SIG-M5 treated with dmso at 0.1 percent for 504 hours (cell line): Measurements from ENCODE around the gene DRD3.

ENCODE experiments used
- DNase-seq: peaks from one replicate; lab custom pipeline; 2025; ENCODE audit not compliant: unreplicated experiment; lab: John Stamatoyannopoulos, UW

Gene DRD3

DNA sequence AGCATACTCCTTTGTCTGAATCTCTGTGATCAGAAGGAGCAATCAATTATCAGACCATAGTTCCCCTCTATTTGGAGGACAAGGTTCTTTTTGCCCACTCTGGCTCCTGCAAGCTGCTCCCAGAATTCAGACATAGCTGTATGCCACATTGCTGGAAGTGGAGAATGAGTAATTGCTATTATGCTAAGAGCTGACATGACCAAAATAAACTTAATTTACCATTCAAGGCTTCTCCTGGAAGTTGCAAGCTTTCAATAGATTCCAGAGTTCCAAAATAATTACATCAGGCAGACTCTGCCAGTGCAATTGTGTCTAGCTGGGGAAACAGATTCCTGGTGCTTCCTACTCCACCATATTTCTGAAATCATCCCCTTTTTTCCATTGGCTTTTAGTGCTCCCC, 7.6 kb upstream of the DRD3 start:
- no peak for DNase-seq

DNA sequence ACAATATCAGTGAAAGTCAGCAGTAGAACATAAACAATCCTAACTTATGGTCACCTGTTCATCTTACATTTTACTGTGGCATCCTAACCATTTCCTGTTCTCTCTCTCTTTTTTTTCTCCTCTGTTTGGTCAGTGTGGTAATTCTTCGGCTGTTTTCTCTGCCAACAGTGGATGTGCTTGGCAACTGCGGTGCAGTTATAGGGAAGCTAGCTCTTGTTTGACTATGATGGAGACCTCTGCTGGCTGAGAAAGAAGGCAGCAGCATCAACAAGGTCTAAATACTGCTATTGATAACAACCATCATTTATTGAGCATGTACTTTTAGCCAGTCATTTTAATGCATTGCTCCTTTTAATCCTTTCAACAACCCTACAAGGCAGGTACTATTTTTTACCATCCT, 723 bp upstream of the DRD3 start:
- peak; percentile 54 for DNase-seq

DNA sequence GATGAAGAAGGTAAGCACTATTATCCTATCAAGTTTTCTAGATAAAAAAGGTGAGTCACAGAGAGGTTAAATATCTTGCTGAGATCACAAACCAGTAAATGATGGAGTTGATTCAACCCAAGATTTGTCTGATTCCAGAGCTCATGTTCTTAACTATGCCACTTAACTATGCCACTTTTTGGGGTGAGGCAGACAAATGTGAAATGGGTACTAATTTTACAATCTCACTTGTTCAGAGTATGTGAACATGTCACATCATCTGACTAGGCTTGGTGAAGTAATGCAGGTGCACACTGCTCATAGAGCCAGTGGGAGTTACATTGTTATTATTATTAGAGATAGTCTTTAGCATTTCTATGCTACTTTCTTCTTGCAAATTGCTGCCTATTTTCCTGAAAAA, 2.0 kb downstream of the DRD3 start:
- DNase-seq = no peak

DNA sequence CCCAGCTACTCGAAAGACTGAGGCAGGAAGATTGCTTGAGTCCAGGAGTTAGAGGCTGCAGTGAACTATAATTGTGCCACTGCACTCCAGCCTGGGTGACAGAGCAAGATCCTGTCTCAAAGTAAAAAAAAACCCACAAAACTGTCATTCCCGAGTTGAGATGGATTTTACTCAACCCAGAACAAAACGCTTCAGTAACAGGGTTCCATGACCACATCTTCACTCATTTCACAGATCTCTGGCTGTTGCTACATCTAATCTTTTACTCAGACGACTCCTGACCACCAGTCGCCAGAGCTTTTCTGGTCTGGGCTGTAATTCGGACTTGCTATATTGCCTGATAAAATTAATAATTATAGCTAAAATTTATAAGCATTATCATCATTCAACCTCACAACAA, 2.4 kb downstream of the DRD3 start:
- no peak for DNase-seq

DNA sequence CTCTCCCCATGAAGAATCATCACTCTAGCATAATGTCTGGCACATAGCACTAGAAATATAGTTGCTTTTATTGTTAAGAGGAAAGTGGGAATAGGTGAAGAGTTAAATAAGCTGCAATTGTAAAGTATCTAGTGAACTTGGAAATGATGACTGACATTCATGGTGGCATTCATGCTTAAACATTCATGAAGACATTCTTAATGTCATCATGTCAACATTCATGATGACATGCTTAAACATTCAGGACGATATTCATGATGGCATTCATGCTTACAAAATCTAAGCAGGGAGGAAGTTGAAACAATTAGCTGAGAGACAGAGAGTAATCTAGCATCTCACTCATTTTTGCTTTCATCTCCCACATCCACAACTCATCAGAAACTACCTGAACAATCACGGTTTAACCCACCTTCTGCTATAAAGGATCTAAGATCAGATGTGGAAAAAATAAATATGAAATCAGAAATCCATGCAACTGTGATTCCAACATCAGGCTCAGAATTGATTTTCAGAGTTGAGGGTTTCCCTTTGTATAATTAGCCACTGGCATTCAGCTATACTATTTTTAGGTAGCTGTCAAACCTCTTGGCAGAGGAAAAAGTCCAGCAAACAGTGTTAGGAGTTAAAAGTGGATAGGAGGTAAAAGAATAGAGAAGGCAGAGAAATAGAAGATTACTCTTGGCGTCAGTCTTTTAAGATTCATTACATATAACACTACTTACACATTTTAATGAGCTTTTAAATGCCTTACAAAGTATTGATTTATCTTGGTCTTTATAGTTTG, 3.5 kb downstream of the DRD3 start:
- DNase-seq = no peak

DNA sequence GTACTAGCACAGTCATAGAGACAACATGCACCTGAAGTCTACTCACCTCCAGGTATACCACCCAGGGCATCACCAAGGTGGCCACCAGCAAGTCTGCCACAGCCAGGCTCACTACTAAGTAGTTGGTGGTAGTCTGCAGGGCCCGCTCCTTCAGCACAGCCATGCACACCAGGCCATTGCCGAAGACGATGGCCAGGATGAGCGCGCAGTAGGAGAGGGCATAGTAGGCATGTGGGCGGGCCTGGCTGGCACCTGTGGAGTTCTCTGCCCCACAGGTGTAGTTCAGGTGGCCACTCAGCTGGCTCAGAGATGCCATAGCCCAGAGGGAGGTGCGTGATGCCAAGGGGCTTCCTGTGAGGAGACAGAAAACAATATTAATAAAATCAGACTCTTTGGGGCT, 7.2 kb downstream of the DRD3 start:
- DNase-seq = no peak

DNA sequence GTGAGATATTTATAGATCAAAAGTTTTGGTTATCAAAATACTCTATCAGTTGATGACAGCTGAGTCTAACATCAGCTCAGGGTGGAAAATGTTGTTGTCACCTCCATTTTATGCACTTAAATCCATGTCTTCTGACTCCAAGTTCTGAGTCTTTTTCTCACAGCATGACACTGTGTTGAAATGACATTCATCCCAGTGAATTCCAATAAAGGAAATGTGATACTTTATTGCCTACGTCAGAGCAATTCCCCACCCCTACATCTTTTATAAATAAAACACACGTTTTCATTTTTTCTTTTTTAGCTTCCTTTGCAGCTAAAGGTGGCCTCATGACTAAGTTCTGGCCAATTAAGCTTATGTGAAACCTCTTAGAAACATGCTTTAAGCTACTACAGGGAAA, 10.7 kb downstream of the DRD3 start:
- DNase-seq = no peak

DNA sequence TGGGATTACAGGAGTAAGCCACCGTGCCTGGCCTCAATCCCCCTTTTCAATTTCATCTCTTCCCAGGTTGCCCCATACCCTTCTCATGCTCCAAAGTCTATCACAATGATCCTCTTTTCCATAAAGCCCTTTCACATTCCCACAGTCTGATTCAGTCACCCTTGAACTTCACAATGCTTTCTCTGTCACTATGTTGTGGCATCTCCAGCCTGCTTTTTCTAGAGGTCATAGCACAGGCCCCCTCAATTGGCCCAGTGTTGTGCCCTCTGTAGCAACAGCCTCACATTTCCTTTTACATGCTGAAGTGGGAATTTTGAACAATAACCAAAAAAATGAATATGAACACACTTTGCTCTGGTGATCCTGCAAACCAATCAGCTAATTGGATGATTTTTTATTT, 21.5 kb downstream of the DRD3 start:
- no peak for DNase-seq

DNA sequence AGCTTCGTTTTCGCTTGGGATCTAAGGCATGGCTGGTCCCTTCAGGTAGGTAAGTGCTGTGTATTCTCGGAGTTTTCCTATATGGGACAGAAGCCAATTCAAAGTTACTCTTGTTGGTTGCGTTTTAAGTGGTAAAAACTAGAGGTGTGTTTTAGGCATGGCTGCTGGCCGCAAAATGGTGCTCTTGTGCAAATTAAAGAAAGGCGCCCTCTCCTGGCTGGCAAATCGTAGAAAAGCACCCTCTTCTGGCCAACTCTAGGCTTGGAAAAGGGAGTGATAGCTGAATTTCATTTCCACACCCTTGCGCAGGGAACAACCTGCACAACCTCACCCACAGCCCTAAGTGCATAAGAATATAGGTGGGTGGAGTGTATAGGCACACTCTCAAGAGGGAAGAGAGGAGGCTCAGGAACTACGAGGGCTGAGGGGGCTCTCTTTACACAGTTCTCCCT, 23.5 kb downstream of the DRD3 start:
- DNase-seq = peak; percentile 28

DNA sequence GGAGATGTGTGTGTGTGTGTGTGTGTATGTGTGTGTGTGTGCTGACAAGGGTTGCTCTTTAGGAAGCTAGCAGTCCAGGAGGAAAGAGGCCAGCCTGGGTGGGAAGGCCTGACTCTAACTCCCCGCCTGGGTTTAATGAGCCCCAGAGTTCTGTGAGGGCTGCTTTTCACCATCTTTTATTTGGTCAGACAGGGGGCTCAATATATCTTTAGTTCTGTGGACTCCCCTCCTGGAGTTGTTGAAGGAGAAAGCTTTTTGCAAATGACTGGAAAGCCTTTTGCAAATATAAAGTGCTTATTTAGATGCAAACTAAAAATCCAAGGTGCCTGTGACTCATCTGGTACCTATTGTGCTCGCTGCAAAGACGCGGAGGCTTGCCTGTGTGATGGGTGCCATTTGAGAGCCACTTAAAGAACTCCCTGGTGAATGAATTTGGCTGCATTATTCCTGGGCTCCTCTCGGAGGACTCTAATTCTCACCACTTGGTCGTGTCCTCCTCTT, 24.5 kb downstream of the DRD3 start:
- no peak for DNase-seq

DNA sequence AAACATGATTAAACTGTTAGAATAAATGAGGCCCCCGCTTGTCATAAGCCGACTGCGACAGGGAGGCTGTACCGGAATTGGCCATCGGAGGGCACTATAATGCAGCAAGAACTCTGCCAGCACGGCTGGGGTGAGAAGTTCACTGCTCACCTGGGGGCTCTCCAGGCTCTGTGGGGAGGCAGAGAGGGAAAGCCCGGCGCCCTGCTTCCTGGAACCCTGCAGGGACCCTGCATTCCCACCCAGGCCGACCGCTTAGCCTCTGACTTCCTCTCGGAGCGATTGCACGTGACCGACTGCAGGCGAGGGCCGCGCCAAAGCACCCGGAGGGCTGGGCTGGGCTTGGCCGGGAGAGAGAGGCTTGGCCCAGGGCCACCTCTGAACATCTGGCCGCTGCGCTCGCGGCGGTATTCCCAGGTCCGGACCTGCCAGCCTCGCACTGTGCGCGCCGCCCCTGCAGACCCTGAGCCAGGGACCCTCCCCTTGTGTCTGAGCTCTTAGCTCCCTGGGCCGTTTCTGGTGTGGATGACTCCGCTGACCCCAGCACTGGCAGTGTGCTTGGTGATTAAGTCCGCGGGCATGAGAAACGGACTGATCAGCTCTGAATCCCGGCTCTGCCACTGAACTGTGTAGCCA, 26.2 kb downstream of the DRD3 start:
- DNase-seq = peak; percentile 61

DNA sequence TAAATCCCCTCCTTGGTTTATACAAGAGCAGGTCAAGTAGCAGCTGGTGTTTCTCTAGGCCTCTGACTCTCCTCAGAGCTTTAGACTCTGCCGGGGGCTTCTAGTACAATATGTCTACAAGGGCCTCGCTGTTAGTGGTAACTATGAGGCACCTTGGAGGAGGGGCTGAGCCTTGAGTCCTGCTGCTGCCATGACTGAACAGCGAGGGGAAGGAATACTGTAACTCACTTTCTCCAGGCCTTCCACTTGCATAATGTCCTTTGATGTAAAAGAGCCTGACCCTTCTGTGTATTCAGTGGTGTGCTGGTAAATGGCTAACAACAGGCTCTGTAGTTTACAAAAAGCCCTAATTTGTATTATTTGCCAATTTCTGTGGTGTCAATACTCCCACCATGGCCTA, 27.8 kb downstream of the DRD3 start:
- no peak for DNase-seq

DNA sequence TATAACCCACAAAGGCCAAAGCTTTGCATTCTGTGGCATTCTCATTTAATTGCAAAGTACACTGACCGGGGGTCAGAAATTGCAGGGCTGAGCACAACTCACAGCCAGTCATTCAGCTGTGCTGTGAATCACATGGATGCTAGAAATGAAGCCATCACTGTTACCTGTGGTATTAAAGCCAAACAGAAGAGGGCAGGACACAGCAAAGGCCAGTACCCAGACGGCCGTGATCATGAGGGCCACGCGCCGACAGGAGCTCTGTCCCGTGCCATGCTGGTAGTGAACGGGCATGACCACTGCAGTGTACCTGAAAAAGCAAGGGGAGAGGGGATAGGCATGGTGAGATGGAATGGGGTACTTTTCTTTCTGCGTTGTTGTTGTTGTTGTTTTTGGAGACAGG, 31.6 kb downstream of the DRD3 start:
- no peak for DNase-seq

DNA sequence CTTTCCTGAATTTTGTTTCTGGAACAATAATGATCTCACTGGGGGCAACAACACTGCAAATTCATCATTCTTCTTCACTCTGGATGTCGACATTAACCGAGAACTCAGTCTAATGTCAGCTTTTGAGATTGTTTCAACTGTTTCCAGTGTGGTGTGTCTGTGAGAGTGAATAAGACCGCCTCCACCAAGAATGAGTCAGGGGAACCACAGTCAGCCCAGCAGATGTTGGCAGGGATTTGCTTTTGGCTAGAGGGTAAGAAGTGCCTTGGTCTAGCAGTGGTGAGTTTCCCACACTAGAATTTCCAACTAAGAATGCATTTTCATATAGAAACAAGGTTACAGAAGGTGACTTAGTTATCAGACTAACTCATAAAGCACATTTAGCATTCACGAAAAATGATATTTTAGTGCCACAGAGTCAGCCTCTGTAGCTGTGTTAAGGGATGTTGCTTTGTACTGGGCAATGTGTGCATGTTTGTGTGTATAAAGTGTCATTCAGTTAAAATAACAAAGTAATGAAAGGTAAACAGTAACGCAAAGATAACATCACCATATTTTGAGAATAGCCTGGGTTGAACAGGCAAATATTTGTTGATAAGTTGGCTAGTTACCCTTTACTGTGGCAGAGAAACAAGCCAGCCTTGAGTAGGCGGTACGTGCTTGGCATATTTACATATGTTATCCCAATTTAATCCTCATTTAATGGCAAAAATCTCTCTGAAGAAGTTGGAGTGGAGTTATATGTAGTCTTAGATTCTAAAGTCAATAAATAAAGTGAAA, 33.8 kb downstream of the DRD3 start:
- no peak for DNase-seq

DNA sequence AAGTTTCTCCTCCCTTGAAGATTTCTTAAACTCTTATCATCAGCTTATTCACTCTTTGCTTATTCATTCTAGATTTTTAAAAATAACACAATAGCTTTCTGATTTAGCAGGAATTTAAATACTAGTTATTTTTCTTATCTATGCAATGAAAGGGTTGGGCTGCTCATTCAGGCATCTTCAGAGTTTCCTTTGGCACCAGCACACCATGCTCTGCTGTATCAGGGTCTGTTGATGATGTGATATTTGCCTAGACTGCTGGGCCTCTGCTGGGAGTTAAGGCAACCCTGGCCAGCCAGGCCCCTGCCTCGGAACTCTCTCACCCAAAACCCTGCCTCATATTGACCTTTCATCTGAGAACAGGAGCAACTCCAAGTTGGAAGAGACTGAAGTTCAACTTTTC, 35.0 kb downstream of the DRD3 start:
- no peak for DNase-seq

DNA sequence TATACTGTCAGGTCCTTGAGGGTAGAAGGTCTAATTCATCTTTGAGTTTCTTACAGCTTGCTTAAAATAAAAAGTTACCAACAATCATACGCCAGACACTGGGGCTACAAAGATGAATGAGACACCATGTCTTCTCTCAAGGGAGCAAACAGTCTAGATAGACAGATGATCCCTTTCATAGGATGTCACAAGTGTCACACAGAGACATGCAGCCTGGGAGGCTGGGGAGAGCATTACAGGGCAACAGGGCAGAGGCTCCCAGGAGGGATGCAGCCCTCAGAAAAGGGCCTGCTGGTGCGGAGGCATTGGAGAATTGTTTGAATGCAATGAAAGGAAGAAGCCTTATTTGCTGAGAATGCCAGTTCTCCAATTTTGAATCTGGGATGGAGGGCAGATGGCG, 39.0 kb downstream of the DRD3 start:
- DNase-seq = no peak

DNA sequence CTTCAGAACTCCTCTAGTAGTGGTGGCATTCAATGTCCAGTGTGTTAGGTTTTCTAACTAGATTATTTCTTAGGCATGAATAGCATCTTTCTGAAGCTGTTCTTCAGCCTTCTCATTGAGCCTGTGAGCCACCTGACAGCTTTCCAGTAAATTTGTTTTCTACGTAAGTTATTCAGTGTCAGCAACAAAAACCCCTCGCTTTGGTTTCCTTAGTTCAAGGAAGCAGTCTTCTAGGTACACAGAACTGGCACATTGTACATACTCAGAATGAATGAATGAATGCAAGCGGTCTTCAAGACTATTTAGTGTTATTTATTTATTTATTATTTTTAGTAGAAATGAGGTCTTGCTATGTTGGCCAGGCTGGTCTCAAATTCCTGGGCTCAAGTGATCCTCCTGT, 44.9 kb downstream of the DRD3 start:
- no peak for DNase-seq

DNA sequence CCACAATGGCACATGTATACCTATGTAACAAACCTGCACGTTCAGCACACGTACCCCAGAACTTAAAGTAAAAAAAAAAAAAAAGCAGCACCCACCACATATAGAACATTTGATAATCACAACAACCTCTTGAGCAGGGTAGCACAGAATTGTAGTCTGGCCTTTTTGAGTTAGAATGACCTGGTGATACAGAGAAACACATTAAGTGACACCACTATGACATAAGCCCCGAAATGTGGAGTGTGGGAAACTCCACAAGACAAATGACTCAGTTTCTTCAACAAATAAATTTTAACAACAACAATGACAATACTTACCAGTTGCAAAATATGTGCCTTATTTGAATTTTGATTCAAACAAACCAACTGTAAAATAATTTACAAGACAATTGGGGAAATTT, 46.4 kb downstream of the DRD3 start:
- DNase-seq = no peak

DNA sequence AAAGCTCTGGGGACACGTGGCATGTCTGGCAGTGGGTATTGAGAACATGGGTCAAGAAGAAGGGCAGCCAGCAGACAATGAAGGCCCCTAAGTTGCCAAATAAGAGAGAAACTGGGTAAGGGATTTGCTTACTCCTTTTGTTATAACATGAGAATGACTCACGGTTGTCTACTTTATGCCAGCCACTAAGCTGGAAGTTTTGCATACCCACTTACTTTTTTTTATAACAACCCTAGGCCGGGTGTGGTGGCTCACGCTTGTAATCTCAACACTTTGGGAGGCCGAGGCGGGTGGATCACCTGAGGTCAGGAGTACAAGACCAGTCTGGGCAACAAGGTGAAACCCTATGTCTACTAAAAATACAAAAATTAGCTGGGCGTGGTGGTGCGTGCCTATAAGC, 50.0 kb downstream of the DRD3 start:
- DNase-seq = no peak

DNA sequence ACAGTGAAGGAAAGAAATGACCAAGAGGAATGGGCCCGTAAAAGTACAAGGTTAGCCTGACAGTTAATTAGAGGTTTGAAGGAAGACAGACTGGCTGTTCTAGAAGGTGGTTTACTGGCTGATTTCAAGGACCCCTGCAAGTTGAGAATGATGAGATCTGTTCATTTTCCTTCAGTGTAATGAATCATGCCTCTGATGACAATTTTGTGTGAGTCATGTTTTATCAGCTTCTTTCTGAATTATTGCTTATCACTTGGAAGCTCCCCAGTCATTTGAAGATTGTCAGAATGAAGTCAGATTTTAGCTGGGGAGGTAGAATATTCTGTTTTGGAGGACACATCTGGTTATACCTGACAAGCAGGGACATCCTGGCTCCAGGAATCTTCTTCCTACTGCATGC, 50.6 kb downstream of the DRD3 start:
- no peak for DNase-seq

DNA sequence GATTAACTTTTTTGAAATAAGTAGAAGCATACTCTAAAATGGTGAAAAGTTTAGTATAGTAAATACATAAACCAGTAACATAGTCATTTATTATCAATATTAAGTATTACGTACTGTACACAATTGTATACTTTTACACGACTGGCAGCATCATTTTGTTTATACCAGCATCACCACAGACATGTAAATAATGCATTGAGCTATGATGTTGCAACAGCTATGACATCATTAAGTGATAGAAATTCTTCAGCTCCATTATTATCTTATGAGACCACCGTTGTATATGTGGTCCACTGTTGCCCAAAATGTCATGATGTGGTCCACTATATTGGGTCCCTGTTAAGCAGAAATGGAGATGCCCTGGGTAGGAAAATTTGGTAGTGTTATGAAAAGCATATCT, 51.3 kb downstream of the DRD3 start:
- no peak for DNase-seq

DNA sequence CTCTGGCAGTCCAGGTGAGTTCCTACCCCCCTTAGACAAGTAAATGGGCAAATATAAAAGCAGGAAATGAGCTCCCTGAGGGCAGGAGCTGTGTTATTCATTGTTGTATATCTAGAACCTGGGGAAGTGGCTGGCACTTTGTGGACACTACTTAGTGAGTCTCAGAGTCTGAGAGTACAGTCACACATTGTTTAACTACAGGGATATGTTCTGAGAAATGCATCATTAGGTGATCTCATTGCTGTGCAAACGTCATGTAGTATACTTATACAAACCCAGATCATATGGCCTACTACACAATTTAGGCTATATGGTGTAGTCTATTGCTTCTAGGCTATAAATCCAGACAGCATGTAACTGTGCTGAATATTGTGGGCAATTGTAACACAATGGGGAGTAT, 52.4 kb downstream of the DRD3 start:
- no peak for DNase-seq
